HG03571 (cell line): Measurements from ENCODE around the gene RAP1GDS1.

Experiments used
- ATAC-seq: cut with Tn5 transposase; IDR thresholded peaks from one replicate; pipeline ENCODE4 v1.9.1; 2021; ENCODE audit not compliant: unreplicated experiment

Gene RAP1GDS1

GRCh38 chr4:98260579-98261404 lies at the start of gene RAP1GDS1:
Gene RAP1GDS1, plus strand, starts transcription at chr4:98261384. Its CDS starts 182 bp downstream, at chr4:98261566.
- ATAC-seq: peak; percentile 88

- no peak for ATAC-seq
Measured at GRCh38 chr4:98222306-98222705, 38.9 kb upstream of the RAP1GDS1 start.

GRCh38 chr4:98226396-98226795 lies 34.8 kb upstream of the RAP1GDS1 start:
- ATAC-seq: no peak

- ATAC-seq: no peak
Measured at GRCh38 chr4:98230961-98231360, 30.2 kb upstream of the RAP1GDS1 start.

- ATAC-seq: no peak
Measured at GRCh38 chr4:98232202-98232601, 29.0 kb upstream of the RAP1GDS1 start.

- no peak for ATAC-seq
Measured at GRCh38 chr4:98237204-98237603, 24.0 kb upstream of the RAP1GDS1 start.

GRCh38 chr4:98242063-98242462 lies 19.1 kb upstream of the RAP1GDS1 start:
- ATAC-seq: no peak

- ATAC-seq: no peak
Measured at GRCh38 chr4:98242538-98242937, 18.6 kb upstream of the RAP1GDS1 start.

GRCh38 chr4:98245226-98245625 lies 16.0 kb upstream of the RAP1GDS1 start:
- ATAC-seq: no peak

- ATAC-seq: no peak
Measured at GRCh38 chr4:98248934-98249333, 12.2 kb upstream of the RAP1GDS1 start.

- ATAC-seq: no peak
Measured at GRCh38 chr4:98249831-98250230, 11.4 kb upstream of the RAP1GDS1 start.

- ATAC-seq: no peak
Measured at GRCh38 chr4:98253499-98253898, 7.7 kb upstream of the RAP1GDS1 start.

GRCh38 chr4:98260047-98260578 lies 1.1 kb upstream of the RAP1GDS1 start:
- peak; percentile 16 for ATAC-seq

- peak; percentile 10 for ATAC-seq
Measured at GRCh38 chr4:98261405-98262291, 464 bp downstream of the RAP1GDS1 start.

- ATAC-seq: no peak
Measured at GRCh38 chr4:98262431-98262830, 1.2 kb downstream of the RAP1GDS1 start.

- no peak for ATAC-seq
Measured at GRCh38 chr4:98267498-98267897, 6.3 kb downstream of the RAP1GDS1 start.

- ATAC-seq: no peak
Measured at GRCh38 chr4:98275145-98275544, 14.0 kb downstream of the RAP1GDS1 start.

GRCh38 chr4:98283219-98284189 lies 22.3 kb downstream of the RAP1GDS1 start:
- no peak for ATAC-seq

- ATAC-seq: no peak
Measured at GRCh38 chr4:98284640-98285046, 23.5 kb downstream of the RAP1GDS1 start.

- ATAC-seq: no peak
Measured at GRCh38 chr4:98285676-98286075, 24.5 kb downstream of the RAP1GDS1 start.
